ENCODE measurements around the gene LRRN2.
"Not testable (repeated sequence)": the region's sequence is repeated elsewhere in the genome, so short reads cannot be mapped to it uniquely, and the experiment has no call there.

The LRRN2 gene

DNA sequence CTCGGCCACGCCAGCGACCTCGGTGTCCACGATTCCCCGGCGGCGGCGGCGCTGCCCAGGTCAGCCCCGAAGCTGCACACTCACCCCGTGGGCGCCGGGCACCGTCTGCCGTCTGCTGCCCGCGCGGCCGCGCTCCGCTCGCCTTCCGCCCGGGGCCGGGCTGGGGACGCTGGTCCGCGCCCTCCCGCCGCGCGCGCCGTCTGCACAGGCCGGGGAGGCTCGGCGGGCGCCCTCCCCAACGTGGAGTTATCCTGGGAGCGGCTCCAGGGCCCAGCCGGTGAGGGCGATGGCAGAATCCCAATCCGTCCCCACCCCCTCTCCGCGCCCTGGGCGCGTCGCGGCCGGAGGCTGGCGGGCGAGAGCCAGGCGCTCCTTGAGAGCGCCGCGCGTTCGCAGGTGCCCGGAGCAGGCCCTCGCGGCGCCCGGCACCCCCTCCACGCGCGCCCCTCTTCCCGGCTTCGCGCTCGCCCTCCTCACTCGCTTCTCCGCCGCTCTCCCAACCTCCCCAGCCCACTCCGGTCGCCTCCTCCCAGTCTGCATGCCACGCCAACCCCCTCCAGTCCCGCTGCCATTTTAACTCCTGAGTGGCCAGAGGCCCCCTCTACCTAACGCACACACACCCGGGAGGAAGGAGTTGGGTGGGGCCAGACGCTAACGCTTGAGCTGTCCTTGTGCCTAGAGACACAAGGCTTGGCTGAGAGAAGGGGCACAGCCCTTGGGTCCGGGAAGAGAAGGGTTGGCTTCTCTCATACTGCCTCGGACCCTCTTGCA is at the start of gene LRRN2:
Gene LRRN2, minus strand, starts transcription at position 503 of the 771 bp plus-strand sequence. CDS start 65,746 bp downstream, outside the sequence.
- no peak for DNase-seq

DNA sequence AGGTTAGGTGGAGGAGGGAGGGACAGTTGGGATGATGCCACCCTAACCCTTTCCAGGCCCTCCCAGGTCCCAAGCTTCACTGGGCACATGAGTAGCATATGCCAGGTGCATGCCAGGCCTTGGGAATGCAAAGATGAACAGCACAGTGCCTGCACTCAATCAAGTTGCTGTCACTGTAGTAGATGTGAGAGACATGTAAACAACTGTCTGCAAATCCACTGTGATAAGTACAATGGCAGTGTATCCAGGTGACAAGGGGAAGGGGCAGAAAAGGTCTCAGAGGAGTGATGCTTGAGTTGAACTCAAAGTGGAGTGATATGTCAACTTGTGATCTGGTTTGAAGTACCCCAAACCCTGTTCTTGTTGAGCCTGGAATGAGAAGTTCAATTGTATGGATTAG is 49.5 kb upstream of the LRRN2 start:
- no peak for DNase-seq

DNA sequence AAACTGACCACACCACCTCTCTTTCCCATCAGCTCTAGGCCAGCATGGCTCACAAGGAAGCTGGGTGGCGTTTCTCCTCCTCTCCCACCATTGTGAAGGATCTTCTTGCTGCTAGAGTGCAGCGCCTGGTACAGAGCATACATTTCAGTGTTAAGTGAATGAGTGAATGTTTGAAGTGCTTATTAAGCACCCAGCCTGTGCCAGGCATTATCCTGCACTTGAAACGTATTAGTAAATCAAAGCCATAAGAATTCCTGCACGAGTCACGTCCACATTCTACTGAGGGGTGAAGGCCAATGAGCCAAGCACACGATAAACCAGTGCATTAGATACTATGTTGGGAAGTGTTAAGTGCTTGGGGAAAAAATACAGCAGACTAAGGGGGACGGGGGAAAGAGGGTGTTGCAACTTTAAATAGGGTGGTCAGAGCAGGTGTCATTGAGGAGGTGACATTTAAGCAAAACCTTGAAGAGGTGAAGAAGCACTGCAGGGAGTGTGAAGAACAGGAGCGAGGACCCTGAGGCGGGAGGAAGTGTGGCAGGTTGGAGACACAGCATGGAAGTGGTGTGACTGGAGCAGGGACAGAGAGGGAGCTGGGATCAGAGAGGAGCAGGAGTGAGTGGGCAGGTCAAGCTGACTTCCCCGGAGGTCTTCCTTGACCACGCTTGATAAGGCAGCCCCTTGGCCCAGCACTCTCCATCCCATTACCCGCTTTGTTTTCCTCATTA is 48.5 kb upstream of the LRRN2 start:
- DNase-seq, result no peak

DNA sequence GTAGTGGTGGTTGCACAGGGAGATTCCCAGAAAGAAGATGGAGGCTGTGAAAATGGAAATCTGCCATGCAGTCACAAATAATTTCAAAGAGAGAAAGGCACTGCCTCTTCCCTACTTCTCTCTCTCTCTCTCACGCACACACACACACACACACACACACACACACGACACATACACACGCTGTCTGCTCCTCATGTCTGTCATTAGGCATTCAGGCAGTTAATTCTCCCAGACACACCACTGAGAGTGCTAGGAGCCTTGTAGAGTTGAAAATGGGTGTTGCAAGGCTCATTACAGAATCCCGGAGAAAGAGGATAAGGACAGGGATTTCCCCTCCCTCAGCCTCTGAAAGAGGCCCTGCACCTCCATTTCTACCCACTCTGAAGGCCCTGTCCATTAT is 47.8 kb upstream of the LRRN2 start:
- DNase-seq, result no peak

DNA sequence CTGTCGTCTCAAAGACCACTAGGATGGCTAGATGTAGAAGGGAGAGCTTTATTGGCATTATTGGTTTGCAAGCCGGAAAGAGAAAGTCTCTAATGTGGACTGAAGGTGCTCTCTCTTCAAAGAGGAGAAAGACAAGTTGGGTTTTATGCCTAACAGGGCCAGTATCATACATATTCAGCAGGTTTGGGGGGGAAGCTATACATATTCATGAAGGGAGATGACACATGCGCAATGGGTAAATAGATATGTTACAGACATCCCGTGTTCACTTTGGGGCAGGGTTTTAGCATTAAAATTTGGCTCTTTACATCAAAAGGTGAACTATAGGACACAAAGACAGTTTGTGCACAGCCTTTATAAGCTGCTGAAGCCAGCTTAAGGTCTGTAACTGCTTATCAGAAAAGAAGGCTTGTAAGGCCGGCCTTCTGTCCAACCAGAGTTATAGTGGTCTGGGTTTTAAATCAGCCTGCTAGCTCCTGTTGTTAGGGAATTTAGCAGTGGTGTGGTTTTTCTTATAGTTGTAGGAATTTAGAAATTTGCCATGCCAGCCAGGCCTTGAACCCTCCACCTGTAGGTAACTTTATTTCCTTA is 46.5 kb upstream of the LRRN2 start:
- DNase-seq, result no peak

DNA sequence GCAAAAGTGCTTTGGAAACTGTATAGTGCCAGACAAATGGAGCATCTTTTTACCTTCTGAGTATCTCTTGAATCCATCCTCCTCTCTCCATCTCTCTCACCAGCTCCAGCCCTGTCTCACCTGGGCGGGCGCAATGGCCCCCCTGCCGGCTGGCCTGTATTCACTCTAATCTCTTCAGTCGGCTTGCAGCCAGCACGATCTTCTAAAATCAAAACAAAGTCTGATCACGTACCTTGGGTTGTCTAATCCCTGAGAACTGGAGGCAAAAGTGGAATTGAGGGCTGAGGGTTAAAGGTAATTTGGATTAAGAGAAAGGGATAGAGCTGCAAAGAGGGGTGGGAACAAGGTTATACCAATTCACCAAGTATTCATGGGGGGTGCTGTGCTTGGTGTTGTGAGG is 46.0 kb upstream of the LRRN2 start:
- DNase-seq, result no peak

DNA sequence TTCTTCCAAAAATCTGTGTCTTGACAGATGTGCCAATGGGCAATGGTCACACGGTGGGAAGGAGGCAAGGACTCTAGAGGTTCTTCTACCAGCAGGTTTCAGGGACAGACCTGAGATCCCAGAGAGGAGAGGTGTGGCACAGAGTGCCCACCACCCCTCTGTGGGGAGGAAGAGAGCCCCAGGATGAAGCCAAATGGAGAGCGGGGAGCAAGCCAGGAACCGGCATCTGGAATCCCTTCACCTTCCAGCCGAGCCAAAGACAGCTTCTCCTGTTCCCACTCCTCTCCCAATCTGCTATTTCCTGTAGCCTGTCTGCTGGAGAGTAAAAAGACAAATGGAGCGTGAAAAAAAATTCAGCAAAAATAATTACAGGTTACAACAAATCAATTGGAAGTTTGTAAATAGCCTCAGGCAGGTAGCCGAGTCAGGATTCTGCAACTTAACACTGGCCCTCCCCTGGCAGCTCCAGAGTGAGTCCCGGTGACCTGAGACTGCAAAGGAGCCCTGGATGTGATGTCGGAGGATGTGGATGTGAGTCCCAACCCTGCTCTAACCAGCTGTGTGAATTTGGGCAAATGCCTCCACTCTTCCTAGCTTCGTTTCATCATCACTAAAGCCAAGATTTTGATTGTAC is 45.4 kb upstream of the LRRN2 start:
- DNase-seq, result no peak

DNA sequence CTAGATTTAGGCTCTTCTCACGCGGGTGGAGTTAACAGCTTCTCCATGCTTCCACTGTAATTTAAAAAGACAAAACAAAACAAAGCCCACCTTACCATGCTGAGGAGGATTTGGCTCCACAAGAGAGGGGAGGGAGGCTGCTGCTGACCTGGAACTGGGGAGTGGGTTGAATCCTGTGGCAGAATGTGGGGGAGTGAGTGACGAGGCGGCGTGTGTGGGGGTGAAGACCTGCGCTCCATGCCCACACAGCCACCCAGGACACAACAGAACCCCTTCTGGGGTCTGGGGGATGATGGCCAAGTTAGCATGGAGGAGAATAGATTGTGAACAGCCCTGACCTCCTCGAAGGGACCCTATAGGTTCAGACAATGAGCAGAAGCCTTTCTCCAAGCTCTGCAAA is 44.0 kb upstream of the LRRN2 start:
- DNase-seq, result no peak

DNA sequence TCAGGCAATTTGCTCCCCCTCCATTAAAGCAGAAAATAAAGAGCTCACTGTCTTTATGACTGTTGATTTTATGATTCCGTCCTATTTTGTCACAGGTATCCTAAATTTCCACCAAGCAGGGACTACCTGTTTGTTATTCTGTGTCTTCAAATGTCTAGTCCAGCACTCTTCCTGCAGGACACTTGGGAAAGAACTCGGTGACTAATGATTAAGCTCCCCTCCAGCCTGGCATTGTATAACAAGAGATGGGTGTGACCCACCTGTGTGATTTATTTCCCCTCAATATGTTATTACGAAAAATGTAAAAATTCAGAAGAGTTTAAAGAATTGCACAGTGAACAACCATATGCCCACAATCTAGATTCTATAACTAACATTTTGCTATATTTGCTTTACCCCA is 42.9 kb upstream of the LRRN2 start:
- no peak for DNase-seq

DNA sequence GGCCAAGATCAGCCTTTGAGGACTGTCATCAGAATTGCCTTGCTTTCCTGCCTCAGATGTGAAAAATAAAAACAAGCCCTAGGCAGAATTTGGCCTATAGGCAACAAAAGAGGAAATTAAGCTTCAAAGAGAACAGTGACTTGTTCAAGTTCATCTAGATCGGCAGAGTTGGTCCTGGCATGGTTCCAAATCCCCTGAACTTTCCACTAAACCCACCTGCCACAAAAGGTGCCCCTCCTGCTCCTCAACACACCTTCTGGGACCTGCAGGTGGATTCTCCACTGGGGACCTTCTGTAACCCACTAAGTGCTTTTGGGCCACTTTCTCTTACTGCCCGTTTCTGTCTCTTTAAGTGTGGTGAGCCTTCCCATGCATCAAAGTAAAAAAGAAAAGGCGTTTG is 42.5 kb upstream of the LRRN2 start:
- no peak for DNase-seq

DNA sequence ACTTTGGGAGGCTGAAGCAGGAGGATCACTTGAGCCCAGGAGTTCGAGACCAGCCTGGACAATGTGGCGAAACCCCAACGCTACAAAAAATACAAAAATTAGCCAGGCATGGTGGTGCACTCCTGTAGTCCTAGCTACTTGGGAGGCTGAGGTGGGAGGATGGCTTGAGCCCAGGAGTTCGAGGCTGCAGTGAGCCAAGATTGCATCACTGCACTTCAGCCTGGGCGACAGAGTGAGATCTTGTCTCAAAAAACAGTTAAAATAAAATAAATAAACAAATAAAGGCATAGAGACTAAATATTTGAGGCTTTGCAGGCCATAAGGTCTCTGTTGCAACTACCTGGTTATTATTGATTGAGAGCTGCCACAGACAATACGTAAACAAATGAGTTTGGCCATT is 41.9 kb upstream of the LRRN2 start:
- not testable (repeated sequence) for DNase-seq

DNA sequence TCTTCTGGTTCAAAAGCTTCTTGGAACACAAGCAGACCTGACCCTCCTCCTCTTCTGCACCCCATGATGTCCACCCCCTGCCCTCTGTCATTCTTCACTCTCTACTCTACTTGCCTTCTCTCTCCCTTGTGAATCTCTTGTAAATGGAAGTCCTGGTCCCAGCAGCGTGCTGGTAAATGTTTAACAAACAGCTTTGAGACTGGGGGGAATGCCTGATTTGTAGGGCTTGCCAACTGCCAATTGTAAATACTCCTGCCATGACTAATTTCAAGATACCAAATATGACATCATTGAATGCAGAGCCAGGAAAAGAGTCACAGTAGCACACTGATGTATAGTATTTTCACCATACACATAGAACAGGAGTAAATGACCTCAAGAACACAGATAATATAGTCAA is 40.9 kb upstream of the LRRN2 start:
- DNase-seq, result no peak

DNA sequence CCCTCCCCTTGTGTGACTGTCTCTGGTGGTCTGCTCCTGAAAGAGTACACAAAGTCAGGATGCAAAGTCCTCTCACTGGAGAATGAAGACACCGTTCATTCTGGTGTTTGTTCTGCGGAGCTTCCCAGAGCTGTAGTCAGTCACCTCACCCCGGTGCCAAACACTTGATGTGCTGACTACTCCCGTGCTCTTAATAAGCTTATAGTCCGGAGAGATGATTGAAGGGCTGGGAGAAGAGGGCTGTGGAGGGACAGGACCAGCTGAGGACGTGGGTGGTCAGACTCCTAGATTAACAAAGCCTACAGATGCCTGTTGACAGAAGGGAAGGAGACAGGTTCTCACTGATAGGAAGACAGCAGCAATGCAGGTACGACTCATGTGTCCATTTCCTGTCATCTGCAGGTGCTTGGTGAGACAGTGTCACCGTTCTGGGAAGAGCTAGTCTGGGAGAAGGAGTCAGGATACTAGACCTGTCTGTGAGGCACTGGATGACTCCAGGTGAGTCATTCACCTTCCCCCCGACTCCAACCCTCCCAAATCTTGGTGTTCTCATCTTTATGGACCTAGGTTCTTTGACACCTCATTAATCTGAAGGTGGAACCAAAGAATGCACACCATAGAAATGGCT is 40.4 kb upstream of the LRRN2 start:
- DNase-seq, result no peak

DNA sequence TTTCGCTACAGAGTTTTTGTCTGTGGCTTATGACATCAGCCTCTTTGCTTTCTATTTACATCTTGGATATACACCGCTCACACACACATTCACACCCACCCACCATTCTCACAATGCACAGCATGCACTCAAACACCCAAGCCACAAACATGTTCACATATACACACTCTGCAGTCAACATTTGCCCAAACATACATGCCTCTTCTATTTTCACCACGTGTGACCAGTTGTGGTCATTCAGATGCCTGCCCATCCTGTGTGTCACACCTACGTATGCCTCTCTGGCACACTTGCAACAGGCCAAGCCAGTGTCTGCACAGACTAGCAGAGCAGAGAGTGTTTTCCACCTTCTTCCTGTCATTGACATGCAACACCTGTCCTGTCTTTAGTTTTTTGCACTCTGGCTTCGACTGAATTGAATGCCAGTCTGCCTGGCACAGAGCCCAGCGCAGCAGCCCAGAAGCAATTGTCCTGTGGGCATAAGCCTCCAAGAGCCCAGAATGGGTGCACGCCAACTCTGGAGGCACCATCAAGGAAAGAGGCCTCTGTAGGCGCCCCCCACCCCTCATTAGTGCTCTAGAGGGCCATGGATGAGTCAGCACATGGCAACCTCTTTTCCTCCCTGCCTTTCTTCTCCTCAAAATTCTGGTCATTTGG is 37.7 kb upstream of the LRRN2 start:
- DNase-seq, result no peak

DNA sequence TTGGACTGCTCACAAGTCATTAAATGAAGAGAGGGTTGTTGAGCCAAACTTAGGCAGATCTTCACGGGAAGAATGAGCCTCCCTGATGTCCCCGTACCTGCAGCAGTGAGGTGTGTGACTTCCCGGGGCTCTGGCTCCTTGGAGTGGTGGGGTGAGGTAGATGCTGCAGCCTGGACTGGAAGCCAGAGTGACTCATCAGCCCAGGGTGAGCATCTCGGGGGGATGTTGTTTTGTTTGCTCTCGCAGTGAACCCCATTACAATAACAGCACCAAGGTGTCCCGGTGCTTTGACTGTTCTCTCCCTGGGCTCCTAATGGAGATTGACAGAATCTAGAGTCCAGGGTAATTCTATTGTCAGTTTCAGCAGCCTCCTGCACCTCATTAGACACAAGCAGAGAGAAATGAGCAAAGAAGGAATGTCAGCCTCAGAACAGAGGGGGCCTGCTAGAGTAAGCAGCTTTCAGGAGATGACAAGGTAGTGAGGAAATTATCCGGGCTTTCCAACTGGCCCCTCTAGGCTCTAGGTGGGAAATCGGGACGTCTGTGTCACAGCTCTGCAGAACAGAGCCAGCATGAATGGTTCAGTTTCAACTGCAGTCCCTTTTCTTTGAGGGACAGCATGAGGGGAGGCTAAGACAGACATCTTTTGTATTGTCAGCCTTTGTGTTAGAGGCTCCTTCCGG is 36.0 kb upstream of the LRRN2 start:
- no peak for DNase-seq

DNA sequence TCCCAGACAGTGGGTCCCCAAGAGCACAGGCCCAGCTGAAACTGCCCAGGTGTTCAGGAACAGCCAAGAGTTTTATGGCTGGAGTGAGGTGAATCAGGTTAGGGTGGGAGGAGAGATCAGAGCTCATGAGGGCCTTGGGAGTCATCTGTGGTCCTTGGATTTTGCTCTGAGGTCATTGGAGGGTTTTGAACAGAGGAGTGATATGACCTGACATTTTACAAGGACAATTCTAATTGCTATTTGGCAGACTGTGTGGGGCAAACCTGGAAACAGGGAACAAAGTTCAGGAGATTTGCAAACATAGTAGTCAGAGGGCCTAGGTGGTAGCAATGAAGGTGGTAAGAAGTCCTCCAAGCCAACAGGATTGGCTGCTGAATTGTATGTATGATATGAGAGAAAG is 31.1 kb upstream of the LRRN2 start:
- DNase-seq, result no peak

DNA sequence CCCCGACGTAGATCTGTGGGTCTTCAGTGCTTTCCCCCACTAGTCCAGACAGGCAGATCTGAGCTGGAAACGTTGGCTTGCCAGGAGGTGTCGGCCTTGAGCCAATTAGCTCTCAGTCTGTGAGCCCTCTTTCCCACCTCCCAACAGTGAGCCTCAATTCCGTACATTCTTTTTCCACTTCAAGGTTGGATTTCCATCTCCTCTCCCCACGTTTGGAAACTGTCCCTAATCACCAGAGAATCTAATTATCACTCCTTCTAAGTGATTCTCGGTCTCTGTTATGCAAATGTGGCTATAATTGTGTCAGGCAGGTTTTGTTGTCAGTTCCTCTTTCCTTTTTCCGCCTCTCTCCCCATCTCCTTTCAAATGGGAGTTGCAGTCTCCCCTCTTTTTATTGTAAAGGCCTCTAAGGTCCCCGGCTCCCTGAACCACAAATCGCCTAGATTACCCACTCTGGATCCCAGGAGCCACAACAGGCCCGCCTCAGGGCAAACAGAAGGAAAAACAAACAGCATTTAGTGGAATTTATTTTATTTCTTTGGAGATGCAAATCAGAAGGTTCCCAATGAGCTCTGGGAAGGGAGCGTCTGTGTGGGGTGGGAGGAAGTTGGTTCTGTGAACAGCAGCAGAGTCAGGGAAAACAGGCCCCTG is 29.4 kb upstream of the LRRN2 start:
- DNase-seq, result no peak

DNA sequence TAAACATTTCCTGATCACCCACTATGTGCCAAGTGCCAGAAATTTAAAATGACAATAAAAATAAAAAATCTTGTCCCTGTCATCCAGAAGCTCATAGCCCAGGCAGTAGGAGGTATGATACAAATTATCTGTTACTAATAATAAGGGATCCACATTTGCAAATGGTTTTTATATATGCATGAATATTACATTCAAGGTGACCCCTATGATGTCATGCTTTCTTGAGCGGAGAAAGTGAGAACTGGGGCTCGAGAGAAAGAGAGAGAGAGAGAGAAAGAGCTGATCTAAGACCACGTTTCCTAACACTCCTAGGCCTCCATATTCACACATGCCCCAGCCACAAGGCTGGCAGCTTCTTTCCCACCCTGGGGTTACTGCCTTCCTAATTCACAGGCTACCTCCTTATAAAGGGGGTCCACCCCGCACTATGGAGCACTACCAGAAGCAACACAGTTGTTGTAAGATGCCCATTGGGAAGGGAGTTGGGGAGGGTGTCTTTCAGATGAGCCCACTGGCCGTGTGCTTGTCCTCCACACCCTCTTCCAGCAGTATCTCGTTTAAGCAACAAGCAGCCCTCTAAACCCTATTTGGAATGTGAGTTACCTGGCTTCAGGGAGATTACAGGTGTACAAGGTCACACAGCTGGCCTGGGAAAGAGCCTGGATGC is 28.8 kb upstream of the LRRN2 start:
- DNase-seq, result no peak

DNA sequence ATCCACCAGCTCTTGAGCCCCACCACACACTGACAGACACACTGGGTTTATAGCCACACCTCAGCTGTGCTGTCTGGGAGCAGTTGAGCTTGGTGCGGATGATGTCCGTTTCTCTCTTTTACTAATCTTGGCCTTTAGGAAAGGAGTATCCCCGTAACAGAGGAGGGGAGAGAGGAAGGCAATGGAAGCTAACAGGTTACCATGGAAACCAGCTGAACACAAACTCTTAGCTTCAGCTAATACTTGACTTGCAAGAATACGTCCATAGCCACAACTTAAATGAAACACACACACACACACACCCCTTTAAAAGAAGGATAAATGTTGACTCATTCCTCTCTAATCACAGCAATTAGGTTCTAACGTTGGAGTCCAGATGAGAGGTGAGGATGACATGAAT is 28.0 kb upstream of the LRRN2 start:
- no peak for DNase-seq

DNA sequence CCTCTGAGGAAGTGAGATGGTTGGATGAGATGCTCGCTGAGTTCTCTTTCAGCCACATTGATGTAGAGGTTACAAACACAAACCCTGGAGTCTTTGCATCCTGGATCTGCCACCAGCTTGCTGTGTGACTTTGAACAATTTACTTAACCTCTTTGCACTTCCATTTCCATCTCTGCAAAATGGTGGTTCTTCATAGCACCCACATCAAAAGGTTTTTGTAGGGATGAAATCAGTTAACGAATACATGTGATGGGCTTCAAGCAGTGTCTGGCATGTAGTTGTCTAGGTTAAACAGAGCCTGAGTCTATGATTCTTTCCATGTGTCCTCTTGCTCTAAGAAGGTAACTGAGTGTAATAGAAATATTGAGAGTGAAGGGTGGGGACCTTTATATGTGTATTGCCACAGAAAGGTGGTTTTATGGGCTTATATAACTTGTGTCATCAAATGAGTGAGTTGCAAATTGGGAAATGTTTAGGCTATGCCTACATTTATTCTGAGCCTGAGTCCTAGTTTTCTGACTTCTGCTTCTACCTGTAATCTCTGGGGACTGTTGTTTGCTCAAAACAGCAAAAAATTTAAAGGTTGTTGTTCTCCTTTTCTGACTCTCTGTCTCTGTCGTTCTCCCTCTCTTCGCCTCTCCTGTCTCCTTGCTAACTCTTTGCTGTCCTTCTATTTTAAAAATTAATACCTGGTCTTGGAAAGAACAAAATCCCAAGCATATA is 27.3 kb upstream of the LRRN2 start:
- DNase-seq, result no peak

Data from stimulated activated CD4-positive, alpha-beta T cell treated with anti-CD3 and anti-CD28 coated beads, Interleukin-4, amount 100 ng/mL, for 4 hours (primary cell).